Fibroblast of mammary gland (primary cell): ENCODE data around the gene TMEM132C.

Experiments used
- DNase-seq: peaks from one replicate; pipeline ENCODE4 v3.0.0-alpha.2; 2010; ENCODE audit warnings: low read depth
- H3K4me3 ChIP-seq: 2 replicates; pipeline ENCODE4 v1.5.1; 2011; ENCODE audit warnings: low read depth, mild to moderate bottlenecking, low read length, moderate library complexity; ENCODE audit not compliant: control insufficient read depth
- CTCF ChIP-seq: conservative IDR thresholded peaks from 2 replicates; pipeline ENCODE4 v1.5.1; 2011; ENCODE audit warnings: low read depth, low read length, inconsistent platforms; ENCODE audit not compliant: control insufficient read depth, insufficient read depth

The TMEM132C gene

GRCh38 chr12:128267131-128267622 lies at the start of gene TMEM132C:
Gene TMEM132C, plus strand, starts transcription at chr12:128267170. Its CDS starts 233 bp downstream, at chr12:128267403.
- DNase-seq: no peak
- TF ChIP-seq CTCF: no peak
- H3K4me3 ChIP-seq: no peak within 1 kb of the TSS

GRCh38 chr12:128224226-128224625 lies 42.7 kb upstream of the TMEM132C start:
- no peak overlapping the region for H3K4me3 ChIP-seq
- no peak for DNase-seq
- no peak for TF ChIP-seq CTCF

GRCh38 chr12:128228581-128228980 lies 38.4 kb upstream of the TMEM132C start:
- no peak for TF ChIP-seq CTCF
- H3K4me3 ChIP-seq: no peak overlapping the region
- DNase-seq: no peak

GRCh38 chr12:128235635-128236417 lies 31.1 kb upstream of the TMEM132C start:
- no peak overlapping the region for H3K4me3 ChIP-seq
- DNase-seq: no peak
- no peak for TF ChIP-seq CTCF

GRCh38 chr12:128236525-128236924 lies 30.4 kb upstream of the TMEM132C start:
- no peak for TF ChIP-seq CTCF
- no peak for DNase-seq
- H3K4me3 ChIP-seq: no peak overlapping the region

GRCh38 chr12:128240745-128241144 lies 26.2 kb upstream of the TMEM132C start:
- no peak overlapping the region for H3K4me3 ChIP-seq
- DNase-seq: no peak
- no peak for TF ChIP-seq CTCF
